T-helper 17 cell (primary cell): ENCODE results near the gene SEC14L2. TPM values are rescaled to one million over a fixed set of nuclear protein-coding genes. Genes with fewer than 3 reads are reported as not detected.

ENCODE experiments used
- ATAC-seq: fragments of 150-1000 bp; cut with Tn5 transposase; 2 replicates; pipeline ENCODE4 v1.10.0; 2021; ENCODE audit warnings: mild to moderate bottlenecking, moderate library complexity
- DNase-seq, 3 donors: peaks; one replicate each; pipeline versions ENCODE4 v3.0.0 to v3.0.0-alpha.2; 2020 to 2021
- H3K9me3 ChIP-seq: one replicate; pipeline ENCODE4 v1.7.0; 2013; ENCODE audit warnings: low read length, mild to moderate bottlenecking; ENCODE audit not compliant: control insufficient read depth, poor library complexity, severe bottlenecking
- H3K27ac Mint-ChIP-seq: one replicate; pipeline ENCODE4 v1.8.0; 2022; ENCODE audit warnings: mild to moderate bottlenecking, moderate library complexity, mixed read lengths
- H3K27me3 Mint-ChIP-seq: one replicate; pipeline ENCODE4 v1.8.0; 2022; ENCODE audit warnings: mixed read lengths
- H3K36me3 Mint-ChIP-seq: one replicate; pipeline ENCODE4 v1.8.0; 2022; ENCODE audit warnings: low read depth, mixed read lengths
- H3K4me1 Mint-ChIP-seq: one replicate; pipeline ENCODE4 v1.8.0; 2022; ENCODE audit warnings: mild to moderate bottlenecking, mixed read lengths
- H3K4me3 Mint-ChIP-seq: one replicate; pipeline ENCODE4 v1.8.0; 2022; ENCODE audit warnings: mild to moderate bottlenecking, moderate library complexity, mixed read lengths
- total RNA-seq, 4 donors: library from RNA in 2 of 4; stranded (reverse) in 2 of 4; gene quantifications; one replicate each; pipeline ENCODE4 v1.2.3 and lab custom pipeline; 2022 to 2026

SEC14L2 gene
- total RNA-seq (10 to 100 TPM; 37.2 to 62.6 TPM), total RNA-seq (lab: John Stamatoyannopoulos, UW) (8.9 to 19.1 reads per million in 2 donors)

- Mint-ChIP-seq H3K4me1 (peaks cover 35% of the 10 kb centered on the region), H3K27me3 (no peaks in the 10 kb centered on the region), H3K4me3 (peak within 1 kb of the TSS; percentile 87), H3K36me3 (no peaks in the 10 kb centered on the region), H3K27ac (peak within 1 kb of the TSS; percentile 77)
- DNase-seq (peak; percentile 39 to 52 (median 45)), ATAC-seq (peak; percentile 84)
- no peaks in the 10 kb centered on the region for H3K9me3 ChIP-seq
Measured at GRCh38 chr22:30396871-30397655, at the start of gene SEC14L2. TSS of gene SEC14L2 (plus strand) at chr22:30397018. CDS start at chr22:30397117, 99 bp downstream.

DNA sequence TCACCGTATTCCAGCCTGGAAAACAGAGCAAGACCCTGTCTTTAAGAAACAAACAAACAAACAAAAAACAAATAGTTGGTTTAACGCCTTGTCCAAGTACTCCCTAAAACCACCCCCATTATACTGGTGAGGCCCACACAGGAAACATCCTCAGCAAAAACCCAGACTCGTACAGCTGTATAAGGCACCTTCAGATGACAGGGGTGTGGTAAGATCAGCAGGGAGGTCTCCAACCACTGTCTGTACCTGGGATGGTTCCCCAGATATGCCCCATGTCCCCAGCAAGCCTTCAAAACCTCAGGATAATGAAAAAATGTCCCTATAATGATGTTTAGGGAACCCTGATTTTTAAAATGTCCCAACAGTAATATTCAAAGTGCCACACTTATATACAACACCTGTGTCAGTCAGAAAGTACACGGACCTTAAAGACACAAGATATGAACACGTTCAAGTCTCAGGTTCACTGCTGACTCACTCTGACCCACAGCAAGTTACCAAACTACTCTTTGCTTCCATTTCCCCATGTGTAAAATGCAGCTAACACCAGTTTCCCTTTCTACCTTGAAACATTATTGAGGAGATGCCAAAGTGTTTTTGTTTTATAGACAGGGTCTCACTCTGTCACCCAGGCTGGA lies 49.4 kb upstream of the SEC14L2 start:
- Mint-ChIP-seq H3K36me3 (peaks cover 4% of the 10 kb centered on the region), H3K27ac (peak overlapping the region; percentile 73), H3K4me1 (peaks cover 40% of the 10 kb centered on the region), H3K4me3 (peak overlapping the region; percentile 21), H3K27me3 (no peaks in the 10 kb centered on the region)
- DNase-seq (no peak), ATAC-seq (peak; percentile 42)
- no peaks in the 10 kb centered on the region for H3K9me3 ChIP-seq

DNA sequence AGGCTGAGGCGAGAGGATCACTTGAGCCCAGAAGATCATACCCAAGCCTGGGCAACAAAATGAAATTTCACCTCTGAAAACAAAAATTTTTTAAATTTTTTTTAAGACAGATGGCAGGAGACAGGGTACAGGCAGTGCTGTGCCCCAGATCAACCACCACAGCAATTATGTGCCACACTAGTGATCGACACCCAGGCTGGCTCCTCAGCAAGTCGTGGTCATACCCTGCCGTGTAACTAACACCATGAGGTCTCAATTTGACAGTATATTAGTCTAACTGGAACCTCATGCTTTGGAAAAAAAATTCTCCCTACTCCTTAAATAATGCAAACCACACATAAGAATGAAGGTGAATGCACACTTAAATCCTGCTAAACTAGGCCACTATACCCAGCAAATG lies 48.4 kb upstream of the SEC14L2 start:
- H3K9me3 ChIP-seq = no peaks in the 10 kb centered on the region
- H3K4me1 Mint-ChIP-seq = peaks cover 37% of the 10 kb centered on the region
- peak overlapping the region; percentile 73 for H3K27ac Mint-ChIP-seq
- no peaks in the 10 kb centered on the region for H3K36me3 Mint-ChIP-seq
- ATAC-seq = no peak
- H3K4me3 Mint-ChIP-seq = no peak overlapping the region
- no peaks in the 10 kb centered on the region for H3K27me3 Mint-ChIP-seq
- DNase-seq = no peak

- peak overlapping the region; percentile 73 for H3K27ac Mint-ChIP-seq
Measured at GRCh38 chr22:30348809-30349208, 48.0 kb upstream of the SEC14L2 start.

GRCh38 chr22:30351226-30351625 lies 45.6 kb upstream of the SEC14L2 start:
- Mint-ChIP-seq H3K36me3 (peaks cover 6% of the 10 kb centered on the region), H3K4me3 (no peak overlapping the region), H3K27ac (peak overlapping the region; percentile 95), H3K27me3 (no peaks in the 10 kb centered on the region), H3K4me1 (peaks cover 46% of the 10 kb centered on the region)
- no peak for ATAC-seq
- no peaks in the 10 kb centered on the region for H3K9me3 ChIP-seq
- DNase-seq = no peak

More at GRCh38 chr22:30348809-30349208, 48.0 kb upstream of the SEC14L2 start:
- H3K4me3 Mint-ChIP-seq = no peak overlapping the region
- H3K9me3 ChIP-seq = no peaks in the 10 kb centered on the region
- H3K4me1 Mint-ChIP-seq = peaks cover 39% of the 10 kb centered on the region
- H3K36me3 Mint-ChIP-seq = peaks cover 2% of the 10 kb centered on the region
- DNase-seq (no peak), ATAC-seq (no peak)
- no peaks in the 10 kb centered on the region for H3K27me3 Mint-ChIP-seq

- ATAC-seq (no peak), DNase-seq (no peak)
- Mint-ChIP-seq H3K27ac (peak overlapping the region; percentile 95), H3K27me3 (no peaks in the 10 kb centered on the region), H3K36me3 (peaks cover 6% of the 10 kb centered on the region), H3K4me3 (peak overlapping the region; percentile 95), H3K4me1 (peaks cover 44% of the 10 kb centered on the region)
- H3K9me3 ChIP-seq = no peaks in the 10 kb centered on the region
Measured at GRCh38 chr22:30354644-30355043, 42.2 kb upstream of the SEC14L2 start.

DNA sequence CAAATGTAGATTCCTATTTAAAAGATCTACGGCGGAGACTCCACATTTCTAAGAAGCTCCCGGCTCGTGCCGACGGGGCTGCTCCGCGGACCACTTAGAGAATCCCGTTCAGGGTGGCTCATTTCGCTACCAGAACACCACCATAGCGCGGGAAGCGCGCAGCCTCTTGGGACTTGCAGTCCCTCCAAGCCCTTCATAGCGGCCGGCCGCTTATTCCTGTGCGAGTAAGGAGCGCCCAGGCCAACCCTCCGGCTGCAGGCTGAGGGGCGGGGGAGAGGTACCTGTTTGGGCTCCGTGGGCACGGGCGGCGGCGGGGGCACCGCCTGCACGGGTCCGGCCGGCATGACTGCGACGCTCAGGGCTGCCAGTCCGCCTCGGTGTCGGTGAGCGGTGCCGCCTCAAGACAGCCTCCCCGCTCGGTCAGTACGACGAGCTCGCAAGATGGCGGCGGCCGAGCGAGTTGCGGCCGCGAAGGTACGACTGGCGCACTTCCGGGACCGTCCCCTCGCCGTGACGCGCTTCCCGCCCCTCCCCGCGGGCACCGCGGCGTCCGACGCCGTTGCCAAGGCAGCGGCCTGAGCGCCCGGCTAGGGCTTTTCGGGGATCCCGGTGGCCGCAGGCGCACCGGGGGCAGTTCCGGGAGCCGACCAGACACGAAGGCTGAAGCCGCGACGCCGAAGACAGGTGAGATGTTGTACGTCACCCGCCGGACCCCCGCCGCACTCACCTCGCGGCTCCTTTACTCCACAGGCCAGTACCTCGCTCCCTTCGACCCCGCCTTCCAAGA lies 40.2 kb upstream of the SEC14L2 start, which contains the start of the genes CCDC157 and SF3A1:
Gene CCDC157, plus strand, starts transcription at position 559 of the 787 bp plus-strand sequence. CDS start 8,994 bp downstream, outside the sequence.
Gene SF3A1, minus strand, starts transcription at position 446 of the 787 bp plus-strand sequence. Its CDS starts 102 bp downstream, at position 344.
- peak; percentile 89 for ATAC-seq
- H3K27me3 Mint-ChIP-seq = no peaks in the 10 kb centered on the region
- H3K9me3 ChIP-seq = no peaks in the 10 kb centered on the region
- peaks cover 6% of the 10 kb centered on the region for H3K36me3 Mint-ChIP-seq
- peak within 1 kb of the TSS; percentile 95 for H3K27ac Mint-ChIP-seq
- DNase-seq = peak; percentile 79 to 82 (median 80)
- H3K4me3 Mint-ChIP-seq = peak within 1 kb of the TSS; percentile 95
- H3K4me1 Mint-ChIP-seq = peaks cover 35% of the 10 kb centered on the region

GRCh38 chr22:30357236-30357570 lies 39.6 kb upstream of the SEC14L2 start:
- Mint-ChIP-seq H3K27ac (peak overlapping the region; percentile 95), H3K4me3 (peak overlapping the region; percentile 95), H3K4me1 (peaks cover 33% of the 10 kb centered on the region), H3K27me3 (no peaks in the 10 kb centered on the region), H3K36me3 (peaks cover 6% of the 10 kb centered on the region)
- ATAC-seq = peak; percentile 3
- no peak for DNase-seq
- no peaks in the 10 kb centered on the region for H3K9me3 ChIP-seq

GRCh38 chr22:30357650-30358215 lies 39.1 kb upstream of the SEC14L2 start:
- no peak for ATAC-seq
- H3K4me1 Mint-ChIP-seq = peaks cover 37% of the 10 kb centered on the region
- peak overlapping the region; percentile 95 for H3K27ac Mint-ChIP-seq
- H3K27me3 Mint-ChIP-seq = no peaks in the 10 kb centered on the region
- DNase-seq = no peak
- H3K9me3 ChIP-seq = no peaks in the 10 kb centered on the region
- peak overlapping the region; percentile 95 for H3K4me3 Mint-ChIP-seq
- H3K36me3 Mint-ChIP-seq = peaks cover 6% of the 10 kb centered on the region

DNA sequence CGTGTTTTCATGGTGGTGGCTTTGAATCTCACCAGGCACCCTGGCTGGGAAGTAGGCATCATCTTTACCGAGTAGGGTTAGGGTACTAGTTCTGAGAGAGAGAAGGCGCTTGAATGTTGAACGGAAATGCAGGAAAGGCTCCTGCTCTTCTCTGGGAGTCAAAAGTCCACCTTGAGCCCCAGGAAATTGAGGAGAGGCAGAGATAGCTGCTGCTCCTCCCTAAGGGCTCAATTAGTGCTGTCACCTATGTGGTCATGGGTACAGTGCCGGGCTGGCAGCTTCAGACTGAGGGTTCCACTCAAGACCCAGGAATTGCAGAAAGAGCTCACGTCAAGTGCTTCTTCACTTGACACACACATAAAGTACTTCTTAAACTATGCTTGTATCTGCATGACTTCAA lies 38.3 kb upstream of the SEC14L2 start:
- peaks cover 6% of the 10 kb centered on the region for H3K36me3 Mint-ChIP-seq
- peak overlapping the region; percentile 95 for H3K27ac Mint-ChIP-seq
- no peak for DNase-seq
- no peaks in the 10 kb centered on the region for H3K9me3 ChIP-seq
- ATAC-seq = no peak
- H3K27me3 Mint-ChIP-seq = no peaks in the 10 kb centered on the region
- peaks cover 37% of the 10 kb centered on the region for H3K4me1 Mint-ChIP-seq
- peak overlapping the region; percentile 36 for H3K4me3 Mint-ChIP-seq

- Mint-ChIP-seq H3K27ac (peak overlapping the region; percentile 68), H3K4me3 (no peak overlapping the region), H3K4me1 (peaks cover 12% of the 10 kb centered on the region), H3K36me3 (peaks cover 4% of the 10 kb centered on the region), H3K27me3 (no peaks in the 10 kb centered on the region)
- no peak for DNase-seq
- H3K9me3 ChIP-seq = no peaks in the 10 kb centered on the region
- no peak for ATAC-seq
Measured at GRCh38 chr22:30361916-30362650, 34.7 kb upstream of the SEC14L2 start.

DNA sequence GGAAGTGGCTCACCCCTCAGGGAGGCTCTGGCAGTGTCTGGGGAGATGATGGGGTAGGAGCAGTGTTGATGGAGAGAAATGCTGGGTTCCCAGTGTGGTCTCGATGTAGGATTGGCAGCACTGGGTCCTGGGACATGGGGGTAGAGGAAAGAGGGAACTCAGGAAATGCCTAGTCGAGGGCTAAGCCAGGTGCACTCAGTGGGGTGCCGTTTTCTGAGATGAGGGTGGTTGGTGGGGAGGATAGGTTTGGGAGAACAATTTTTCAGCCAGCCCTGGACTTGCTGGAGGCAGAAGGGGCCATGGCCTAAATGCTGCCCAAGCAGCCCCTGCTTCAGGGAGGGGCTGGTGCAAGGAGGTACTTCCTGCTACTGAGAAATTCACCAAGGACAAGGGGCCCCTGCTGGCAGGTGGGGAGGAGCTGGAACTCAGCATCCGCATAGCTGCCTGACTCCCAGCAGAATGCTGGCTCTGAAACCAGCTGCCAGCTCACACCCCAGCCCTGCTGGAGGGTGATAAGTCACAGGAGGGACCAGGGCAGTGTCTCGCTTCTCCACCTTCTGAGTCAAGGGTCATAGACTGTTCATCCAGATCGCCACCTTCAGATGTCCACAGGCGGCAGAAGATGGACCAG lies 34.1 kb upstream of the SEC14L2 start:
- Mint-ChIP-seq H3K27ac (no peak overlapping the region), H3K4me1 (peaks cover 9% of the 10 kb centered on the region), H3K4me3 (no peak overlapping the region), H3K36me3 (peaks cover 4% of the 10 kb centered on the region), H3K27me3 (no peaks in the 10 kb centered on the region)
- no peaks in the 10 kb centered on the region for H3K9me3 ChIP-seq
- no peak for DNase-seq
- no peak for ATAC-seq
